GM18909 (cell line): ENCODE data around the gene ATM.
"Not testable (repeated sequence)": the region's sequence is repeated elsewhere in the genome, so short reads cannot be mapped to it uniquely, and the experiment has no call there.

ENCODE experiments used
- ATAC-seq: cut with Tn5 transposase; IDR thresholded peaks from one replicate; pipeline ENCODE4 v1.9.1; 2021; ENCODE audit warnings: mild to moderate bottlenecking; ENCODE audit not compliant: unreplicated experiment, poor library complexity

ATM gene

DNA sequence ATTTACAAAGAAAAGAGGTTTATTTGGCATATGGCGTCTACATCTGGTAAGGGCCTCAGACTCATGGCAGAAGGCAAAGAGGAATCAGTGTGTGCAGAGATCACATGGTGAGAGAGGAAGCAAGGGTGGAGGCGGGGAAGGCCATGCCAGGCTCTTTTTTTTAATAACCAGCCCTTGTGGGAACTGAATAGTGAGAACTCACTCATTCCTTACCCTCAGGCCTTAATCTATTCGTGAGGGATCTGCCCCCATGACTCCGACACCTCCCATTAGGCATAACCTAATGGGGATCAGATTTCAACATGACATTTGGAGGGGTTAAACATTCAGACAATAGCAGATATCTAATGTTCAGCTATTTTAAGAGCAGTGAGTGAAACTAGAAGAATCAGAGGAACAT lies 55.7 kb downstream of the ATM start:
- ATAC-seq = no peak

- ATAC-seq = no peak
These were observed 56.1 kb downstream of the ATM start for GRCh38 chr11:108278954-108279353.

DNA sequence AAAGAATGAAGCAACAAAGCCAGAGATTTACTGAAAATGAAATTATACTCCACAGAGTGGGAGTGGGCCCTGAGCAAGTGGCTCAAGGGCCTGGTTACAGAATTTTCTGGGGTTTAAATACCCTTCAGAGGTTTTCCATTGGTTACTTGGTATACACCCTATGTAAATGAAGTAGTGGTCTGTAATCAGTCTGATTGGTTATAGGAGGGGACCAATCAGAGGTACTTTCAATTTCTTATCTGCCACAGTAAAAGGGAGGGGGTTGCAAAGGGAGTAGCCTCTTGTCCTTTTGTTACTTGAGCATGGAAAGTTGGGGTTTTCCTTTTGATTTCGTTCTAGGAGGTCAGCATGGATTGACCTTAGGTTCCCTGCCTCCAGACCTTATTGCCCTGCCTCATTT lies 63.5 kb downstream of the ATM start:
- no peak for ATAC-seq

DNA sequence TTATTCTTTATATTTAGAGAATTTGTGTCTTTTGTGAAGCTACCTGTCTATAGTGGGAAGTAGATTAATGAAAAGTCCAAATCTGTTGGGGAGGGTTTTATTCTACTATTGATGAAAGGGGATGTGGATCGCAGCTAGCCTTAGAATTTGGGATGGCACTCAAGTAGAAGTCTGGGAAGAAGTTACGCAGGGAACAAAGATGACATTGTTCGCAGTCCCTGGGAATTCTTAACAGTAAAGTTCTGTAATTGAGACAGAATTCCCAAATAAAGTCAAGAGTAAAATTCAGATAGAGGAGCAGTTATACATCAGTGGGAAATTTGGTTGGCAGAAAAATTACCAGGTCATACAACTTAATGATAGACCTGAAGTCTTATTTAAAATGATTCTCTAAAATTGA lies 64.1 kb downstream of the ATM start:
- no peak for ATAC-seq

DNA sequence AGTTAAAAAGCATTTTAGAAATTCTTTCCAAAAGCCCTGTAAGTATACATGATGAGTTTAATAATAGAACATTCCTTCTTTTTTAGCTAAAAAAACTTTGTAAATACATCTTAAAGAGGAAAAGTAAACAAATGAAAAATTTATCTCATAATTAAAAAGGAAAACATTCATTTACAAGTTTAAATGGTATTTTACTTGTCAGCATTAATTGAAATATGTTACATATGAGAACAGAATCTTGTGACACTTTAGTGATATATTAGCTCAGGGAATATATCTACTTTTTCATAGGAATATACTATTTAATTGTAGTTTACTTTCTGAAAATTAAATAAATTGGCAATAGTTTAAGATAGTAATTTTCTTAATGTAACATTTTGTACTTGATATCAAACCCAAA lies 66.2 kb downstream of the ATM start:
- ATAC-seq = not testable (repeated sequence)

DNA sequence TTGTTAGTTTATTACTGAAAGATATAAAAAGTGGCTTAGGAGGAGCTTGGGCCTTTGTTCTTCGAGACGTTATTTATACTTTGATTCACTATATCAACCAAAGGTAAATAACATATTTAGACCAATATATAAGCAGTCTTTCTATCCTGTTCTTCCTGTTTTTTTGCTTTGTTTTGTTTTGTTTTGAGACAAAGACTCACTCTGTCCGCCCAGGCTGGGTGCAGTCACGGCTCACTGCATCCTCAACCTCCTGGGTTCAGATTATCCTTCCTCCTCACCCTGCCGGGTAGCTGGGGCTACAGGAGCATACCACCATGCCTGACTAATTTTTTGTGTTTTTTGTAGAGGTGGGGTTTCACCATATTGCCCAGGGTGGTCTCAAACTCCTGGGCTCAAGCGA lies 66.8 kb downstream of the ATM start:
- ATAC-seq = no peak

DNA sequence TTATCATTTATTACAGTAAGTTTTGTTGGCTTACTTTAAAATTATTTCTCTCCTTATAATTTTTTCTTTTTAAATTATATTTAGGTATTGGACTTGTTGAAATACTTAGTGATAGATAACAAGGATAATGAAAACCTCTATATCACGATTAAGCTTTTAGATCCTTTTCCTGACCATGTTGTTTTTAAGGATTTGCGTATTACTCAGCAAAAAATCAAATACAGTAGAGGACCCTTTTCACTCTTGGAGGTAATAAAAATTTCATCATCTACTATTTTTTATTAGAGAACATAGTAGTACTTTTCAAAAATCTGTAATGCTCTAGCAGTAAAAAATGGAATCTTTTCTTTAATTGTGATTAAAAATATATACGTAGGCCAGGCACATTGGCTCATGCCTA lies 70.4 kb downstream of the ATM start:
- ATAC-seq = no peak

GRCh38 chr11:108302121-108302785 lies 79.4 kb downstream of the ATM start:
- peak; percentile 93 for ATAC-seq

DNA sequence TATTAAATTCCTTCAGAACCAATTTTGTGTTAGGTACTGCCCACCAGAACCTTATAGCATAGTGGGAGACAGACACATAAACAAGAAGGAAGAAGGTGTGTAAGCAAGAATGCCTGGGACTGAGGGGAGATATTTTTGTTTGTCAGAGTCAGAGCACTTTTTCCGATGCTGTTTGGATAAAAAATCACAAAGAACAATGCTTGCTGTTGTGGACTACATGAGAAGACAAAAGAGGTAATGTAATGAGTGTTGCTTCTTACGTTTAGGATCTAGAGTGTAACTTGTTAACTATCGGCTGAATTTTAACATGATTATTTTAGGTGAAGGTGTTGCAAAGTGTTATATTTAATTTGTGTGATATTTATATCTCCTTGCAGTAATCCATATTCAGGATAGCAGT lies 84.9 kb downstream of the ATM start:
- no peak for ATAC-seq

- no peak for ATAC-seq
These were observed 90.6 kb downstream of the ATM start for GRCh38 chr11:108313444-108313843.

DNA sequence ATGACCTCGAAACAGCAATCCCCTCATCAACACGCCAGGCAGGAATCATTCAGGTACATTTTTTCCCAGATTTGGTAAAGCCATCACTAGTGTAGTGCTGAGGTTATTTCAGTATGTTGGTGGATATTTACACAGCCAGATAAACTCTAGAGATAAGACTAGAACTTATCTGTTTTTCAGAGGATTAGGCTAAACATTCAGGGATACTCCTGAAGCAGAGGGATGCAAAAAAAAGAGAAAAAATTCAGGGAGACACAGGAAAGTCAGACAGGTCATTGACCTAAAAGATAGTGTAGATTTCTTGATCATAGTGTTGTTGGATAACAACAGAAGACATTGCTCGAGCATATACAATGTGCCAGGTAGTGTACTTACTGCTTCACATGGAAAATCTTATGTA lies 93.2 kb downstream of the ATM start:
- no peak for ATAC-seq

DNA sequence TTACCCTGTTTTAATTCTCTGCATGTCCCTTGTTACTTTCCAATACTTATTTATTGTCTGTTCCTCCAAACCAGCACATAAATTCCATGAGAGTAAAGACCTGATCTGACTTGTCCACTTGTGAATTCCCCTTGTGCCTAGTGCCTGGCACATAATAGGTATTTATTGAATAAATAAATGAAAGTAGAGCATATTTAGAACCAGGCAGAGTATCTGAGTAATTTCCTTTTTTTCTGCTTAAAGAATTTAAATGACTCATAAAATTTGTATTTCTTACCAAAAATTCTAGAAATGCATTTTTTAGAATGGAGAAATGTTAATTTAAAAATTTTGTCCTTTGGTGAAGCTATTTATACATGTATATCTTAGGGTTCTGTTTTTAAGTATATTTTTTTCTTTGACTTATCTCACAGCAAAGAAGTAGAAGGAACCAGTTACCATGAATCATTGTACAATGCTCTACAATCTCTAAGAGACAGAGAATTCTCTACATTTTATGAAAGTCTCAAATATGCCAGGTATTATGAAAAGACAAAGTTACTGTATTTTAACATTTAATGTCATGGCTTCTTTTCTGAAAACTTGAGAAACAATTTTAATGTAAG lies 96.8 kb downstream of the ATM start:
- no peak for ATAC-seq

GRCh38 chr11:108322666-108323065 lies 99.8 kb downstream of the ATM start:
- ATAC-seq = no peak

DNA sequence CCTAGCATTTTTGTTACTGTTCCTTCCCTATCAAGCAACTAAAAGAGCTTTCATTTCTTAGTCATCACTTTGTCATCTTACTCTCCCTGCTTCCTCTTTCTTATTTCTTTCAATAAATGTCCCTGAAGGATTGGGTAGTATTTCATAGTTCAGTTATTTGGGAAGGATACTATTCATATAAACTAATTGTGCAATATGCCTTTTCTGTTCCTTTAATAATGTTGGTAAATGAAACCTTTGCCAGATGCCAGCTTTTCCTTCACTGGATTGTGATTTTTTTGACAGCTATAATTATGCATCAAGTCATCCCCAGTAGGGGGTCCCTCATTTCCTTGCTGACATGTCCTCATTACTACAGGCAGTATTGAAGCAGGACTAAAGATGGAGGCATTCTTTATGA lies 101.7 kb downstream of the ATM start:
- ATAC-seq = no peak

DNA sequence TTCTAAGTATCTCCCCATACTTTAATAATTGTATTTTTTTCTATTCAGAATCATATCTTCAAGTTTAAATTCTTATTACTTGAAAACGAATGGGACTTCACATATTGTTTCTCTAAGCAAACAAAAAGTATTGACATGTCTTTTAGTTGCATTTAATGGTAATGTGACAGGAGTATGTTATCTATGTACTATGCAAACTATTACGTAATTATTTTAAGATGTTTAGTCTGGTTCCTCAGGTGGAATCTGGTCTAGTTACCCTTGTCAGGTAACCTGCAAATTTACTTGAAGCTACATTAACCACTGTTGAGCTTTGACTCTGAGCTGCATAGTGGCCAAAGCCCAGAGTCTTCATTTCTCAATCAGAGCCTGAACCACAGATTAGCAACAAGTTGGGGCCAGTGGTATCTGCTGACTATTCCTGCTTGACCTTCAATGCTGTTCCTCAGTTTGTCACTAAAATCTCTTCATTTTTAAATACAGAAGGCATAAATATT lies 110.6 kb downstream of the ATM start:
- no peak for ATAC-seq

GRCh38 chr11:108338750-108339149 lies 115.9 kb downstream of the ATM start:
- ATAC-seq = no peak

GRCh38 chr11:108340973-108341372 lies 118.1 kb downstream of the ATM start:
- no peak for ATAC-seq

DNA sequence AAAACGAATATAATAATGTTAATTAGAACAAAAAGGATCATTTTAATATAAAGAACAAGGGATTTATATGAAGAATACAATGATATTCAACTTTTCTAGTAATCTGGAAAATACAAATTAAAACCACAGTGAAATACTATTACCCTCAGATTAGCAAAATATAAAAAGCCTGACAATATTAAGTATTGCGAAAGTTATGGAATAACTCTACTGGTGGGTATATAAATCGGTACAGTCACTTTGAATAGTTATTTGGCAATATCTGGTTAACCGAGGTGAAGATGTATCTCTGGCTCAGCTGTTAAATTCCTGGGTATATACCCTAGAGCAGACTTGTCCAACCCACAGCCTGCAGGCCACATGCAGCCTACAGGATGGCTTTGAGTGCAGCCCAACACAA lies 118.8 kb downstream of the ATM start:
- ATAC-seq = no peak

DNA sequence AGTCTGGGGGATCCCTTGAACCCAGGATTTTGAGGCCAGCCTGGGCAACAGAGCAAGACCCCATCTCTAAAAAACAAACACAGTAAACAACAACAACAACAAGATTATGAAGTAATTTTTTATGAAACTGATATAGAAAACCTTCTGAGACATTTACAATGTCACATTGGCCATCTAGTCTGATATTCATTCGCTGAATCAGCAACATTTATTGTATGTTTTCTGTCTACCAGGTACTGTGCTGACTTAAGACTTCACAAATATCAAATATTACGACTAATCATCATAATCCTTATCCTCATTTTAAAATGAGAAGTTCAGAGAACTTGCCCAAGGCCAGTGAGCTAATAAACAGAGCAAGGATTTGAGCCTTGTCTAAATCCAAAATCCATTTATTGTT lies 120.8 kb downstream of the ATM start:
- ATAC-seq = no peak

DNA sequence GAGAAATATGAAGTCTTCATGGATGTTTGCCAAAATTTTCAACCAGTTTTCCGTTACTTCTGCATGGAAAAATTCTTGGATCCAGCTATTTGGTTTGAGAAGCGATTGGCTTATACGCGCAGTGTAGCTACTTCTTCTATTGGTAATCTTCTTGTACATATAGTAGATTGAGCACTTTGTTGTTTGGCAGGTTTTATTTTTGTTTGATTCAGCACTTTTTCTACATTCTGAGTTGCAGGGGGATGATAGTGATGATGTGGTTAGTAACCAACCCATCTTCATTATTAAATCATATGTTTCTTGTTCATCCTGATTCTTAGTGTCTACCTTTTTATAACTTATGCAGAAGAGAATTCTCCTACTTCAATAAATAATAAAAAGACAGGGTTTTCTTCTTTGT lies 122.9 kb downstream of the ATM start:
- ATAC-seq = no peak

- ATAC-seq = no peak
These were observed 123.6 kb downstream of the ATM start for GRCh38 chr11:108346451-108346850.

DNA sequence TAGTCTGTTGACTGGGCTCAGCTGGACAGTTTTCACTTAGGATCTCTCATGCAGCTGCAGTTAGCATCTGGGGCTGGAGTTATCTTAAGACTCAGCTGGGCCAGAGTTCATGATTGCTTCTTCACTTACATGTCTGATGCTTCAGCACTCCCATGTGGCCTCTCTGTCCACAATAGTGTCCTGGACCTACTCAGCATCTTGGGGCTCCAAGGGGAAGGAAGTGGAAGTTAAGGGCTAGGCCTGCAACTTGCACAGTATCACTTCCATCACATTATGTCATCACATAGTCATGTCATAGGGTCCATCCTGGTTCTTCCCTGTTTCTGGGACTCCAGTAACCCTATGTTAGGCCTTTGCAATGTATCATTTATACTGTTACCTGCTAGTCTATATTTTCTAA lies 128.6 kb downstream of the ATM start:
- no peak for ATAC-seq
